ENCODE measurements around the gene SLC30A10.
"Not testable (repeated sequence)": the region's sequence is repeated elsewhere in the genome, so short reads cannot be mapped to it uniquely, and the experiment has no call there.

The SLC30A10 gene

GRCh38 chr1:219927956-219928790 is at the start of gene SLC30A10:
SLC30A10 (minus strand) TSS chr1:219928557; CDS start chr1:219928440, 117 bp downstream.
- DNase-seq (ENCODE audit: low read depth): no peak

DNA sequence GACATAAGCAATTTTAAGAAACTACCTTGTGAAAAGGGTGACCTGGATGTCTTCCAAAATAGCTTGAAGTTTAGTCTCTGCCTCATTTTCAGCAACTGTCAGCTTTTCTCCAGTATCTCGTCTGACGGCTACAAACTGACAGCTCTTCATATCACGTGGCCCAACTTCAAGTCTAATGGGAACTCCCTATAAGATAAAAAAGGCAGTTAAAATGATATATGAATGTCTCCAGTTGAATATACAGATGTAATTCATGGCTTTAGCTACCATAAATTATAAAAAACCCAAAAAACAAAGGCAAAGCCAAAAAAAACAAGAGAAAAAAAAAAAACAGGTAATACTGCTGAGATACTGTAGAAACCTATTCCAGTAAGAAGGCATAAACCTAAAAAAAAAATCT is 44.9 kb upstream of the SLC30A10 start:
- DNase-seq (ENCODE audit: low read depth): no peak

DNA sequence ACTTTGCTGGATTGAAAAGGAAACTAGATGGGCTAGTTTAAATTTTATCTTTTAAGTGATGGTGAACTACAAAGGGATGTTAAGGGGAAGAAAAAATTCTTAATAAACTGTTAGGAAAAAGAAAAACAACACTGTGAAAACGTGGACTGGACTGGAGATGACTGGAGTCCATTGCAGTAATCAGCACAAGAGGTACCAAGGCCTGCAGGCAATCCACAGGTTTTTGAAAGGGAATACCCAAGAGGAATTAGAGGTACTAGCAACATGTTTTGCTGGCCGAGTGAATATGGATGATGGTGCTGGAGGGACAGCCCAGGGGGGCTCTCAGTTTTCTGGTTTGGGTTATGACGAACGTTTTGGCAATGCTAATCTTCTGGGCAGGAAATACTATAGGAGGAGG is 39.0 kb upstream of the SLC30A10 start:
- DNase-seq (ENCODE audit: low read depth): no peak

DNA sequence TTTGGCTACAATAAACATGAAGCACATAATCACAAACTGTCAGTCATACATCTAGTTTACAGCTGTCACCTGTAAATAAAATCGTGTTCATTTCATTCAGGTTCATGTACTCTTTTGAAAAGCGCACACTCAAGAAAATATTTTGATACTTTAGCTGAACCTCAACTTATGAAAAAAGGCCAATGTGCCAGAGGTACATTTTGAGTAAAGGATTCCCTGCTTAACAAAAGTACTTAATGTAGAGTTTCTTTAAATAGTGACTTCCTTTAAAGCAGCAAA is 37.7 kb upstream of the SLC30A10 start:
- DNase-seq (ENCODE audit: low read depth): no peak

DNA sequence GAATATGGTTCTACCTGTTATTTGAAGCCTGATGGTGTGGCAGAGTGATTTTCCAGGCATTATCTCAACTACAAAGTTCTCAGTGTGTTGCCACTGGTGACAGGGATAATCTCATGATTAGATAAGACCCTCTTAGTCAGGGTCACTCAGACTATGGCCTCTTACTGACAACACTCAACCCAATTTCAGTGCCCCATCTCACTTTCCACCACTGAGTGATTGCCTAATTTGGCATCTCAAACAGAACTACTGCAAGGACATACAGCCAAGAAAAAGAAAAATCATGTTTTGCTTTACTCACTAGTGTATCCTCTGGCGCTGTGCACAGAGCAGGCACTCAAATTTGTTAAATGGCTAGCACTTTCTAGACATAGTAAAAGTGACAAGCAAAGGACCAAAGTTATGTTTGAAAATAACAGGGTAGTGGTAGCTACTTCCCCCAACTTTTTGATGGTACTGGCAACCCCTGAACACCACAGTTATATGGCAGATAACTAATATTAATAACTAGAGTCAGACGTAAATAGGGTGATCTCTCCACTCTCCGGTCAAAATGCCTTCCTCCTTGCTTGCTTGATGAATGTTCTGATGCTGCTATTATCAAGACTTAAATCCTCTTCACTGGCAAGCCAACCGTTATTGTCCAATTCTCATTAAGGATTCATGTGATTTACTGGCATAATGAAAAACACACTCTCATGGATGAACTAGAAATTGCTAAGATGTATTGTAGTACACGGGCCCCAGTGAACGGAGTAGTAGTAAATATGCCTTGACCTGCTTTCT is 37.1 kb upstream of the SLC30A10 start:
- no peak for DNase-seq (ENCODE audit: low read depth)

- no peak for DNase-seq (ENCODE audit: low read depth)
These were observed 35.1 kb upstream of the SLC30A10 start for GRCh38 chr1:219963432-219963831.

DNA sequence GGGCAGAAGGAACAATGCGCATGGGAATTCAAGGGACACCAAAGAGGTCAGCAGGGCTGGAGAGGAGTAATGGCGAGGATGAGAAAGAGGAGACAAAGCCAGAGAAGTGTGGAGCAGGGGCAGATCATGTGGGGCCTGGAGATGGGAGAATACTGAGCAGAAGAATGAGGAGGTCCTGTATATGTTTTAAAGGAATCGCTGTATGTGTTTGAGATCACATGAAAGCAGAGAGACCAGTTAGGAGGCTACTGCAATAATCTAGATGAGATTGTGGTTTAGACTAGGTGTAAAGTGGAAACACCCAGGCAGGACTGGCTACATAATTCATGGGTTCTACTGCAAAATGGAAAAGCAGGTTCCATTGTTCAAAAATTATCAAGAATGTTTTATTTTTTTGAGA is 33.3 kb upstream of the SLC30A10 start:
- DNase-seq (ENCODE audit: low read depth): no peak

DNA sequence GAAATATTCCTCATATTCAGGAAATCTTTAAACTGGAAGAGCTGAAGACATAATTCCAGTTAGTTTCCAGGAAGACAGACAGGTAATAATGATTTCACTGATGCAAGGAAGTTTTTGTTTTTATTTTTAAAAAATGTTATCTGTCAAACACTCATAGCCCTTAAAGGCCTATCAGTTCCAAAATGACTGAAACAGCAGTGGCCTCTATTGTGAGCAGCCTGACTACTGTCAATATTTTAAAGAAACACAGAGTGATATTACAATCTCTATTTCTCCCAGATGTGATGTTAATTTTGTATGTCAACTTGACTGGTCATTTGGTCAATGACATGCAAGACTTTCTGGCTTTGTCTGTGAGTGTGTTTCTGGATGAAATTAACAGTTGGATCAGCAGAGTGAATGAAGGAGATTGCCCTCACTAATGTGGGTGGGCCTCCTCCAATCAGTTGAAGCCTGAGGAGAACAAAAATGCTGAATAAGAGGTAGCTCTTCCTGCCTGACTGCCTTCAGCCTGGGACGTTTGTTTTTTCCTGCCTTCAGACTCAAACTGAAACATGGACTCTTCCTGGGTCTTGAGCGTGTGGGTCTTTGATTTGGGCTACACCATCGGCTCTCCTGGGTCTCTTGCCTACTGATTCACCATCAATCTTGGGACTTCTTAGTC is 31.3 kb upstream of the SLC30A10 start:
- DNase-seq (ENCODE audit: low read depth): no peak

GRCh38 chr1:219958875-219959417 is 30.6 kb upstream of the SLC30A10 start:
- DNase-seq (ENCODE audit: low read depth): no peak

- no peak for DNase-seq (ENCODE audit: low read depth)
These were observed 26.5 kb upstream of the SLC30A10 start for GRCh38 chr1:219954736-219955421.

GRCh38 chr1:219954052-219954451 is 25.7 kb upstream of the SLC30A10 start:
- DNase-seq (ENCODE audit: low read depth): no peak

DNA sequence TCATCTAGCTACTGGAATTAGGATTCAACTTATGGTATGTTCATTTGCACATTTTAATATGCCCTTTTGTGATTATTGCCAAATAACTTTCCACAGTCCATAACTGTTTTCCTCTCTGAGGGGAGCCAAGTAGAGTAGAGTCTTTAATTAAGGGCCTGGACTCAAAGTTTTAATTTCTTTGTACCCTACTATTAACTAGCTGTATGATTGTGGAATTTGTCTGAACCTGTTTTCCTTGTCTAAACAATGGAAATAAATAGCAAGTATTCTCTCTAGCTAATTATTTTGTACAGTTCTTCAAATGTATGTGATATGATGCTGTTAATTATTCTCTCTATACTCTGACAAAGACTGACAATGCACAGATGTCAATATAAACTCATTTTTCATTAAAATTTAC is 24.0 kb upstream of the SLC30A10 start:
- DNase-seq (ENCODE audit: low read depth): no peak

DNA sequence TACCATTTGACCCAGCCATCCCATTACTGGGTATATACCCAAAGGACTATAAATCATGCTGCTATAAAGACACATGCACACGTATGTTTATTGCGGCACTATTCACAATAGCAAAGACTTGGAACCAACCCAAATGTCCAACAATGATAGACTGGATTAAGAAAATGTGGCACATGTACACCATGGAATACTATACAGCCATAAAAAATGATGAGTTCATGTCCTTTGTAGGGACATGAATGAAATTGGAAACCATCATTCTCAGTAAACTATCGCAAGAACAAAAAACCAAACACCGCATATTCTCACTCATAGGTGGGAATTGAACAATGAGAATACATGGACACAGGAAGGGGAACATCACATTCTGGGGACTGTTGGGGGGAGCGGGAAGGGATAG is 20.9 kb upstream of the SLC30A10 start:
- DNase-seq (ENCODE audit: low read depth): not testable (repeated sequence)

DNA sequence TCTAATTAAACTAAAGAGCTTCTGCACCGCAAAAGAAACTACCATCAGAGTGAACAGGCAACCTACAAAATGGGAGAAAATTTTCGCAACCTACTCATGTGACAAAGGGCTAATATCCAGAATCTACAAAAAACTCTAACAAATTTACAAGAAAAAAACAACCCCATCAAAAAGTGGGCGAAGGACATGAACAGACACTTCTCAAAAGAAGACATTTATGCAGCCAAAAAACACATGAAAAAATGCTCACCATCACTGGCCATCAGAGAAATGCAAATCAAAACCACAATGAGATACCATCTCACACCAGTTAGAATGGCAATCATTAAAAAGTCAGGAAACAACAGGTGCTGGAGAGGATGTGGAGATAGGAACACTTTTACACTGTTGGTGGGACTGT is 20.4 kb upstream of the SLC30A10 start:
- DNase-seq (ENCODE audit: low read depth): not testable (repeated sequence)

- DNase-seq (ENCODE audit: low read depth): no peak
These were observed 17.4 kb upstream of the SLC30A10 start for GRCh38 chr1:219945795-219946194.

DNA sequence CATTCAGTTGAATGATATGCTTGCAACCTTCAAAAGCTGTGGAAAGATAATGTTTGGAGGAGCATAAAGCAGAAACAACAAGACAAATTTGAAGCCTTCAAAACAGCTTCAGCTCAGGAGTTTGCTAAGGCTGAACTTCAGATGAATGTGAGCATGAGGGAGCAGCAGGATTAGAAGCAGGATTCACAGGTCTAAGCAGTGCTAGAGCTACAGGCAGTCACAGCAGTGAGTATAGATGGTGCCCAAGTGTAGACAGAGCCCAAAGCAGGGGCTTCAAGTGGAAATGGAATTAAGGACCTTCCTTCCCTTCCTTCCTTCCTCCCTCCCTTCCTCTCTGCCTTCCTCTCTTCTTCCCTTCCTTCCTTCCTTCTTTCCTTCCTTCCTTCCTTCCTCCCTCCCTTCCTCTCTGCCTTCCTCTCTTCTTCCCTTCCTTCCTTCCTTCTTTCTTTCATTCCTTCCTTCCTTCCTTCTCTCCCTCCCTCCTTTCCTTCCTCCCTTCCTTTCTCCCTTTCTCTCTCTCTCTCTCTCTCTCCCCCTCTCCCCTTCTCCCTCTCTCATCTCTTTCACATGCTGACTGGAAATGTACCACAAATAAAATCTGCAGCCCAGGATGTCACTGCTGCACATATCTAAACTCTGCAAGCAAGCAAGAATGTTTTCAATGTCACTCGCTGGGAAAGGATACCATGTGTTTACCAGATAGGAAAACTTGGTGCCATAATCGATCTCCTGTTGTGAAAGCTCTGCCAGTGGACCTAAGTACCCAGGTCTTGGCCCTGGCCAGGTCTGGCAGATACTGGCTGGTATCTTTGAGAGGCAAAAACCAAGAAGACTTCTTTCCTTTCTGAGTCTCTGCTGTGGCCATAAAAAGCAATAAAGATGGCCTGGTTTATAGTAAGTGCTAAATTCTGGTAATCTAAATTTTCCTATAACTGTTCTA is 13.1 kb upstream of the SLC30A10 start:
- DNase-seq (ENCODE audit: low read depth): no peak

DNA sequence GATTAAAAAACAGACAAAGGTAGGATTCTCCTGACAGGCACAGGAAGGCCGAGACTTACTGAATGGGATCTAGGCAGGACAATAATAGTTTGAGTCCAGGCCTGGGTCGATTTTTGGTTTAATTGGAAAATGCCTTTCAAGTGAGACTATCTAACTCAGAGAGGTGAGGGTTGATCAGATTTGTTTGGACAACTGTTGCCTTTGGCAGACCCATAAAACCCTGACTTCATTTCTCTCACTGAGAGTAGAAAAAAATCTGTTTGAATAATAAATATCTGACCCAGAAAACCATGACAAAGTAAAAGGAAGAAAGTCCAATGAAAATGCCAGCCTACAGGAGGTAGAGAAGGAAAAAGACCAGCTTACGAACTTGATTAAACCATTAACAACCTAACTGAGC is 12.3 kb upstream of the SLC30A10 start:
- DNase-seq (ENCODE audit: low read depth): no peak

DNA sequence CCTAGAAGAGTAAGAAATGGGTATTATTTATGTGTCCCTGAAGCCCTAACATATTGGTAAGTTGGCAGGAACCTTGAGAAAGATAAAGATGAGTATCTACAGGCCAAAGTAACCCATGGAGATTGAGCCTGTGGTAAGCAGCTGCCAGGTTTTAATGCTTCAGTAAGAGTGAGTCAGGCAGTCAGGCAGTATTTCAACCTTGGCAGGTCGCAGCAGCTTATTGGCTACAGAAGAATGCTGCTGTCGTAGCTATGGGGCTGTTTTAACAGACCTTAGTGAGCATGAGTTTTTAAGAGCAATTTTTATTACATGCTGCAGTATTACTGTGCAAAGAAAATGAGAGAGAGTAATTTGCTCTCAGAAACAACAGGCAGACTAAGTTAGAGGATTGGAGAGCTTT is 10.3 kb upstream of the SLC30A10 start:
- no peak for DNase-seq (ENCODE audit: low read depth)

- DNase-seq (ENCODE audit: low read depth): not testable (repeated sequence)
These were observed 5.4 kb upstream of the SLC30A10 start for GRCh38 chr1:219933763-219934162.

DNA sequence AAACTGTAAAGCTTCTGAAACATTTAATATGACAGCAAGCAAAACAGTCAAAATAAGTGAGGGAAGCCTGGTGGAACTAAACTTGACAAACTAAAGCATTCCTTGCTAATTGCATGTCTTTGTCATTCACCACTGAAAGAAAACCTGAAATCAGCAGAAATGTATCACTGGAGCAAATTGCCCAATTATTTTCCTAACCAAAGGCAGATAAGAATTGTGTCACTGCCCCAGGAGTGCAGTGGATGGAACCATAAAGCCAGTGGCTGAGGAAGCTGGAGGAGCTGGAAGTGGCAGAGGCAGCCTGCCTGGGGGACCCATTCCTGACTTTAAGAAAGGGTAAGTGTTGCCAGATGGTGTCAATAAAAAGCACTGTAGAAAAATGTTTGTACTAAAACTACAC is 2.7 kb upstream of the SLC30A10 start:
- DNase-seq (ENCODE audit: low read depth): no peak

- DNase-seq (ENCODE audit: low read depth): no peak
These were observed 398 bp upstream of the SLC30A10 start for GRCh38 chr1:219928791-219929118.

Measured in HS-27A (cell line).